Activated naive CD4-positive, alpha-beta T cell treated with anti-CD3 and anti-CD28 coated beads for 36 hours (primary cell): ENCODE measurements around the gene RNF166. TPM values are rescaled to one million over a fixed set of nuclear protein-coding genes. Genes with fewer than 3 reads are reported as not detected.
A peak's percentile ranks its signal among the peaks of the same experiment; 100 is the strongest.

ENCODE experiments used
- CTCF ChIA-PET: fragments of 350-600 bp; sonication (Branson Sonifier 250); formaldehyde crosslinking; loops from one replicate; lab custom pipeline; 2021; ENCODE audit warnings: antibody characterized with exemption; lab: Charles Lee
- DNase-seq: peaks from one replicate; pipeline ENCODE4 v3.0.0-alpha.2; 2020
- H3K27ac Mint-ChIP-seq: one replicate; pipeline ENCODE4 v1.8.0; 2021; ENCODE audit warnings: mild to moderate bottlenecking, mixed read lengths
- H3K27me3 Mint-ChIP-seq: one replicate; pipeline ENCODE4 v1.8.0; 2021; ENCODE audit warnings: low read depth, mixed read lengths
- H3K36me3 Mint-ChIP-seq: one replicate; pipeline ENCODE4 v1.8.0; 2021; ENCODE audit warnings: low read depth, mixed read lengths
- H3K4me1 Mint-ChIP-seq: one replicate; pipeline ENCODE4 v1.8.0; 2021; ENCODE audit warnings: low read depth, mixed read lengths
- H3K4me3 Mint-ChIP-seq: one replicate; pipeline ENCODE4 v1.8.0; 2021; ENCODE audit warnings: mild to moderate bottlenecking, moderate library complexity, mixed read lengths
- H3K9me3 Mint-ChIP-seq: one replicate; pipeline ENCODE4 v1.8.0; 2021; ENCODE audit warnings: mixed read lengths
- intact Hi-C: fragments of 100-400 bp; cut with micrococcal nuclease; formaldehyde crosslinking; loops from one replicate; pipeline ENCODE4 v1.15.1; 2023
- total RNA-seq, 2 experiments: library from RNA; stranded (reverse); gene quantifications; one replicate each; pipeline ENCODE4 v1.2.3, GENCODE V29; 2021

Gene RNF166
- total RNA-seq, 2 experiments from 2014 or later, result 33.6 to 35.3 TPM

- H3K36me3 Mint-ChIP-seq, result no peaks in the 10 kb centered on the region
- no peak overlapping the region for H3K27ac Mint-ChIP-seq
- no peak for DNase-seq
- peaks cover 32% of the 10 kb centered on the region for H3K4me1 Mint-ChIP-seq
- H3K27me3 Mint-ChIP-seq, result no peaks in the 10 kb centered on the region
- H3K9me3 Mint-ChIP-seq, result no peaks in the 10 kb centered on the region
- intact Hi-C loops, result no loop called here
- no peak overlapping the region for H3K4me3 Mint-ChIP-seq
- CTCF ChIA-PET, result interaction anchor here (0.8 to 4.6 kb wide), 6 partner anchors 8 to 36 kb away, joined by 3 to 35 read pairs (median 6); no protein-coding TSS in a partner anchor
Observed at GRCh38 chr16:88746506-88746905, 40.3 kb upstream of the RNF166 start.

GRCh38 chr16:88744577-88745521 is 38.6 kb upstream of the RNF166 start:
- H3K27ac Mint-ChIP-seq, result no peak overlapping the region
- CTCF ChIA-PET, result interaction anchor here (0.6 to 4.6 kb wide), 8 partner anchors 7 to 532 kb away, joined by 3 to 35 read pairs (median 6); no protein-coding TSS in a partner anchor
- H3K4me1 Mint-ChIP-seq, result peaks cover 32% of the 10 kb centered on the region
- DNase-seq, result no peak
- H3K36me3 Mint-ChIP-seq, result no peaks in the 10 kb centered on the region
- no peak overlapping the region for H3K4me3 Mint-ChIP-seq
- H3K9me3 Mint-ChIP-seq, result no peaks in the 10 kb centered on the region
- intact Hi-C loops, result loop anchor here (1.0 kb wide), 1 partner anchor 37 kb away; no protein-coding TSS in a partner anchor
- H3K27me3 Mint-ChIP-seq, result no peaks in the 10 kb centered on the region

GRCh38 chr16:88743693-88744576 is 37.7 kb upstream of the RNF166 start:
- no peaks in the 10 kb centered on the region for H3K36me3 Mint-ChIP-seq
- CTCF ChIA-PET, result interaction anchor here (0.8 to 4.6 kb wide), 18 partner anchors 9 to 114 kb away, joined by 3 to 35 read pairs (median 4); partner anchors contain the start of genes CTU2 and RNF166

GRCh38 chr16:88742896-88743605 is 36.8 kb upstream of the RNF166 start:
- no peak overlapping the region for H3K27ac Mint-ChIP-seq
- H3K9me3 Mint-ChIP-seq, result no peaks in the 10 kb centered on the region
- no peaks in the 10 kb centered on the region for H3K27me3 Mint-ChIP-seq
- peaks cover 35% of the 10 kb centered on the region for H3K4me1 Mint-ChIP-seq
- intact Hi-C loops, result no loop called here
- H3K4me3 Mint-ChIP-seq, result no peak overlapping the region
- no peaks in the 10 kb centered on the region for H3K36me3 Mint-ChIP-seq
- DNase-seq, result no peak
- CTCF ChIA-PET, result interaction anchor here (0.8 to 2.1 kb wide), 15 partner anchors 8 to 115 kb away, joined by 3 to 14 read pairs (median 4); partner anchors contain the start of genes CTU2 and RNF166

More at GRCh38 chr16:88743693-88744576, 37.7 kb upstream of the RNF166 start:
- peaks cover 33% of the 10 kb centered on the region for H3K4me1 Mint-ChIP-seq
- H3K9me3 Mint-ChIP-seq, result no peaks in the 10 kb centered on the region
- H3K27me3 Mint-ChIP-seq, result no peaks in the 10 kb centered on the region
- no peak overlapping the region for H3K4me3 Mint-ChIP-seq
- intact Hi-C loops, result no loop called here
- H3K27ac Mint-ChIP-seq, result no peak overlapping the region
- DNase-seq, result peak; percentile 80

GRCh38 chr16:88741368-88741767 is 35.2 kb upstream of the RNF166 start:
- DNase-seq, result no peak
- Mint-ChIP-seq H3K4me3 (no peak overlapping the region), H3K4me1 (peaks cover 30% of the 10 kb centered on the region), H3K36me3 (no peaks in the 10 kb centered on the region), H3K27ac (no peak overlapping the region), H3K9me3 (no peaks in the 10 kb centered on the region), H3K27me3 (no peaks in the 10 kb centered on the region)
- intact Hi-C loops, result no loop called here
- CTCF ChIA-PET, result no interaction called here

- Mint-ChIP-seq H3K27ac (no peak overlapping the region), H3K4me3 (no peak overlapping the region), H3K27me3 (no peaks in the 10 kb centered on the region), H3K36me3 (no peaks in the 10 kb centered on the region), H3K9me3 (no peaks in the 10 kb centered on the region), H3K4me1 (peaks cover 23% of the 10 kb centered on the region)
- intact Hi-C loops, result no loop called here
- CTCF ChIA-PET, result no interaction called here
- DNase-seq, result no peak
Observed at GRCh38 chr16:88740727-88741055, 34.5 kb upstream of the RNF166 start.

GRCh38 chr16:88739977-88740726 is 33.9 kb upstream of the RNF166 start:
- H3K27ac Mint-ChIP-seq, result no peak overlapping the region
- intact Hi-C loops, result no loop called here
- H3K27me3 Mint-ChIP-seq, result no peaks in the 10 kb centered on the region
- DNase-seq, result no peak
- CTCF ChIA-PET, result no interaction called here
- H3K36me3 Mint-ChIP-seq, result no peaks in the 10 kb centered on the region
- peaks cover 19% of the 10 kb centered on the region for H3K4me1 Mint-ChIP-seq
- no peak overlapping the region for H3K4me3 Mint-ChIP-seq
- H3K9me3 Mint-ChIP-seq, result no peaks in the 10 kb centered on the region

GRCh38 chr16:88739139-88739976 is 33.1 kb upstream of the RNF166 start:
- Mint-ChIP-seq H3K36me3 (no peaks in the 10 kb centered on the region), H3K4me1 (peaks cover 13% of the 10 kb centered on the region), H3K9me3 (no peaks in the 10 kb centered on the region), H3K4me3 (no peak overlapping the region), H3K27ac (no peak overlapping the region), H3K27me3 (no peaks in the 10 kb centered on the region)
- intact Hi-C loops, result no loop called here
- CTCF ChIA-PET, result no interaction called here
- DNase-seq, result no peak

- intact Hi-C loops, result no loop called here
- Mint-ChIP-seq H3K4me3 (no peak overlapping the region), H3K27ac (no peak overlapping the region), H3K4me1 (peaks cover 4% of the 10 kb centered on the region), H3K27me3 (no peaks in the 10 kb centered on the region), H3K9me3 (no peaks in the 10 kb centered on the region), H3K36me3 (no peaks in the 10 kb centered on the region)
- CTCF ChIA-PET, result interaction anchor here (0.5 to 3.2 kb wide), 17 partner anchors 7 to 872 kb away, joined by 3 to 48 read pairs (median 5); partner anchors contain the start of genes APRT and PIEZO1
- no peak for DNase-seq
Observed at GRCh38 chr16:88738151-88739084, 32.2 kb upstream of the RNF166 start.
